Activated CD4-positive, alpha-beta T cell treated with anti-CD3 and anti-CD28 coated beads, Interleukin-2, amount 50 U/mL, for 48 hours (primary cell): ENCODE measurements around the gene ARAP2.

Experiments used
- DNase-seq, 2 experiments: peaks; one replicate each; pipeline ENCODE4 v3.0.0-alpha.2; 2020

ARAP2 gene

GRCh38 chr4:36178484-36178883 lies 65.8 kb downstream of the ARAP2 start:
- DNase-seq = no peak

- no peak for DNase-seq
These were observed 66.4 kb downstream of the ARAP2 start for GRCh38 chr4:36177946-36178345.

GRCh38 chr4:36174570-36174969 lies 69.7 kb downstream of the ARAP2 start:
- DNase-seq = no peak

GRCh38 chr4:36173905-36174304 lies 70.4 kb downstream of the ARAP2 start:
- DNase-seq = no peak

- no peak for DNase-seq
These were observed 71.7 kb downstream of the ARAP2 start for GRCh38 chr4:36172656-36173055.

- no peak for DNase-seq
These were observed 76.0 kb downstream of the ARAP2 start for GRCh38 chr4:36168127-36168878.

- DNase-seq = no peak
These were observed 78.7 kb downstream of the ARAP2 start for GRCh38 chr4:36165631-36166005.

- no peak for DNase-seq
These were observed 79.2 kb downstream of the ARAP2 start for GRCh38 chr4:36164900-36165630.

- no peak for DNase-seq
These were observed 81.1 kb downstream of the ARAP2 start for GRCh38 chr4:36163198-36163597.

GRCh38 chr4:36159208-36159607 lies 85.1 kb downstream of the ARAP2 start:
- no peak for DNase-seq

GRCh38 chr4:36152735-36153134 lies 91.6 kb downstream of the ARAP2 start:
- DNase-seq = no peak

GRCh38 chr4:36142504-36142903 lies 101.8 kb downstream of the ARAP2 start:
- DNase-seq = no peak

GRCh38 chr4:36141186-36141585 lies 103.1 kb downstream of the ARAP2 start:
- DNase-seq = no peak

GRCh38 chr4:36140421-36140820 lies 103.9 kb downstream of the ARAP2 start:
- no peak for DNase-seq

GRCh38 chr4:36138220-36138619 lies 106.1 kb downstream of the ARAP2 start:
- no peak for DNase-seq

- no peak for DNase-seq
These were observed 107.0 kb downstream of the ARAP2 start for GRCh38 chr4:36137336-36137735.

GRCh38 chr4:36133658-36134057 lies 110.7 kb downstream of the ARAP2 start:
- DNase-seq = no peak

GRCh38 chr4:36133086-36133485 lies 111.2 kb downstream of the ARAP2 start:
- DNase-seq = no peak

GRCh38 chr4:36130641-36131040 lies 113.7 kb downstream of the ARAP2 start:
- no peak for DNase-seq

- no peak for DNase-seq
These were observed 115.6 kb downstream of the ARAP2 start for GRCh38 chr4:36128689-36129088.

GRCh38 chr4:36123906-36124305 lies 120.4 kb downstream of the ARAP2 start:
- DNase-seq = no peak

- no peak for DNase-seq
These were observed 129.0 kb downstream of the ARAP2 start for GRCh38 chr4:36115312-36115711.

- DNase-seq = no peak
These were observed 133.1 kb downstream of the ARAP2 start for GRCh38 chr4:36111172-36111571.

GRCh38 chr4:36099509-36099908 lies 144.8 kb downstream of the ARAP2 start:
- DNase-seq = no peak

- DNase-seq = no peak
These were observed 149.3 kb downstream of the ARAP2 start for GRCh38 chr4:36094995-36095394.
